Measurements from ENCODE around the gene WDR38.
"Not testable (repeated sequence)": the region's sequence is repeated elsewhere in the genome, so short reads cannot be mapped to it uniquely, and the experiment has no call there.

WDR38 gene

DNA sequence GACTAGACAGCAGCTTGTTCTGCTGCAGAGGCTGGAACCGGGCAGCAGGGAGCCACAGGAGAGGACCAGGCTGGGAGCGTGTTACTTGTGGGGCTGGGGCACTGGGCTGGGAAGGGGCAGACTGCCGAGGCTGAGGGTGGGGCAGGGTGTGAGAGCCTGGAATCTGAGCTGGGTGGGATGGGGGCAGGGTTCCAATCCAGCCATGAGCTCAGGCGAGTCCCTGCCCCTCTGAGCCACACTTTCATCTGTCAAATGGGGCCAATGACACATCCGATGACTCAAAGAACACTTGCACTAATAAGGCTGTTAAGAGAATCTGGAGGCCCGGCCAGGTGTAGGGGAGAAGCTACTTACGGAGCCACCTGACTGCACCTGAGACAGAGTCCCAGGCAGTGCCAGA lies 18.7 kb upstream of the WDR38 start:
- no peak for DNase-seq (ENCODE audit: low spot score)

DNA sequence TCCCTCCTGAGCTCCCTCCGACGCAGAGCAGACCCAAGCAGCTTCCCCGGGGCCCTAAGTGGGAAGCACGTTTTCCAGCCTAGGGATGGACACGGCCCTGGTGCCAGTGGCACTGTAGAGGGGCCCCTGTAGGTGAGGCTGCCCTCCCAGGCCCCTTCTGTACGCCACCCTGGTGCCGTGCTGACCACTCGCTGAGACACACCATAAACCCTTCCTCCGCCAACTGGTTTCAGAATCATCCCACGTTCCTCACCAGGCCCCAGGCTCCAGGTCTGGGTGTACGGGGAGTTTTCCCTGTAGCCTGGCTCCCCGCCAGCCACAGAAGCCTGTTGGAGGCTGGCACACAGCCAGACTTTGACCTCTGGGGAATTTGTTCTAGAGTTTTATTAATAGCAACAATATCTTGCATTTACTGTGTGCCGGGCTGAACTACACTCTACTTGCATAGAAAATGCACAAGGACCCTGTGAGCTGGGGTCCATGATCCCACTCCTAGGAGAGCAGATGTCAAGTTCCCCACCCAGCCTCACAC lies 18.2 kb upstream of the WDR38 start:
- DNase-seq (ENCODE audit: low spot score), result peak; percentile 67

DNA sequence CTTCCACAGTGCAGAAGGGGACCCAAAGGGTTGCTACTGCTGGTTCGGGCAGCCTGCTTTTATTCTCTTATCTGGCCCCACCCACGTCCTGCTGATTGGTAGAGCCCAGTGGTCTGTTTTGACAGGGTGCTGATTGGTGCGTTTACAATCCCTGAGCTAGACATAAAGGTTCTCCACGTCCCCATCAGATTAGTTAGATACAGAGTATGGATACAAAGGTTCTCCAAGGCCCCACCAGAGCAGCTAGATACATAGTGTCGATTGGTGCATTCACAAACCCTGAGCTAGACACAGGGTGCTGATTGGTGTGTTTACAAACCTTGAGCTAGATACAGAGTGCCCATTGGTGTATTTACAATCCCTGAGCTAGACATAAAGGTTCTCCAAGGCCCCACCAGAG lies 15.1 kb upstream of the WDR38 start:
- not testable (repeated sequence) for DNase-seq (ENCODE audit: low spot score)

DNA sequence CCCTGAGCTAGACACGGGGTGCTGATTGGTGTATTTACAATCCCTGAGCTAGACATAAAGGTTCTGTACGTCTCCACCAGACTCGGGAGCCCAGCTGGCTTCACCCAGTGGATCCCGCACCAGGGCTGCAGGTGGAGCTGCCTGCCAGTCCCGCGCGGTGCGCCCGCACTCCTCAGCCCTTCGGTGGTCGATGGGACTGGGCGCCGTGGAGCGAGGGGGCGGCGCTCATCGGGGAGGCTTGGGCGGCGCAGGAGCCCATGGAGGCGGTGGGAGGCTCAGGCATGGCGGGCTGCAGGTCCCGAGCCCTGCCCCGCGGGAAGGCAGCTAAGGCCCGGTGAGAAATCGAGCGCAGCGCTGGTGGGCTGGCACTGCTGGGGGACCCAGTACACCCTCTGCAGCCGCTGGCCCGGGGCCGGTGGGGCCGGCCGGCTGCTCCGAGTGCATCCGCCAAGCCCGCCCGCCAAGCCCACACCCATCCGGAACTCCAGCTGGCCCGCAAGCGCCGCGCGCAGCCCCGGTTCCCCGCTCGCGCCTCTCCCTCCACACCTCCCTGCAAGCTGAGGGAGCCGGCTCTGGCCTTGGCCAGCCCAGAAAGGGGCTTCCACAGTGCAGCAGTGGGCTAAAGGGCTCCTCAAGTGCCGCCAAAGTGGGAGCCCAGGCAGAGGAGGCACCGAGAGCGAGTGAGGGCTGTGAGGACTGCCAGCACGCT lies 14.5 kb upstream of the WDR38 start:
- DNase-seq (ENCODE audit: low spot score), result not testable (repeated sequence)

DNA sequence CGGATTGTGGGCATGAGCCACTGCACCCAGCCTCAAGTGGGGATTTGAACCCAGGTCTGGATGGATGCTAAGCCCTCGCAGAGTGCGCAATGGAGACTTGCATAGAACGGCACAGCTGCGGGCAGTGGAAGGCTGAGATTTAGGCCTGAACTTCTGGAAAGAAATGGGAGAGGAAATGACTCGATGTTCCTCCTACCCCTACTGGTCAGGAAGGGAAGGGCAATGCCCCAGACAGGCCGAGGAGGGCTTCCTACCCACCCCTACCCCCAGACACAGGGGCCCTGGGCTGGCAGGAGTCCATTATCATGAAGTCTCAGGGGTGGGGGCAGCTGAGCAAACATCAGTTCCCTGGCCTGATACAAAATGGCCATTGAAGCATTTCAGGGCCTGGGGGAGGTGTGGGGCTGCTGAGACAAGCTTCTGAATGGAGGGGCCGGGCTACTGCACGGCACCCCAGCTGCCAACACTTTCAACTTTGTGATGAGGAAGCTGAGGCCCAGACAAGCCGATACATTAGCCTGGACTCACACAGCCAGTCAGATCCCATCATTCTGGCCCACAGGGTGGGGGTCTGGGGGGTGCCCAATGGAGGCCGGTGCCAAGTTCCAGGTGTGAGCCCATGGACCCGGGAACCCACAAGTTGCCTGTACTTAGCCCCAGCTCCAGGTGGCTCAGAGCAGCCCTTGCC lies 13.5 kb upstream of the WDR38 start:
- DNase-seq (ENCODE audit: low spot score), result no peak

DNA sequence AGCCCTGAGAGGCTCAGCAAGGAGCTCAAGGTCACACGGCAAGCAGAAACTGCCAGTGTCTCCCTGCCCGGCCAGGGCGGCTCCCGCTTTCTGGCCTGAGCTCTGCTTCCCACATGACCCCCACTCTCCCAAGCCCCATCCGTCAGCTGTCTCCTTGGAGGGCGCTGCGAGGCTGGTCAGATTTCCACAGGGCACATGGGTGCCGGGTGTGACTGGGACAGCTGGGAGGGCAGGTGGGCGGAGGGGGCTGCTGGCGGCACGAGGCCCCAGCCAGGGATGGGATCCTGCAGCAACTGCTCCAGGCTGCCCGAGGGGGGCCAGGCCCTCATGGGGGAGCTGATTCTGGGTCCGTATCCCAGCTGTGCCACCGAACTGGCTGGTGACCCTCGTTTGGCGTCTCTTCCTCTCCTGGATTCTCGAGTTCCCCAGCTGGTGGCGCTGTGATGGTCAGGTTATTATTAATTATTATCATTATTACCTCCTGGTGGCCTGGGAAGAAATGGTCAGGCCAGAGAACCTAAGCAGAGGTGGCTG lies 12.9 kb upstream of the WDR38 start:
- no peak for DNase-seq (ENCODE audit: low spot score)

DNA sequence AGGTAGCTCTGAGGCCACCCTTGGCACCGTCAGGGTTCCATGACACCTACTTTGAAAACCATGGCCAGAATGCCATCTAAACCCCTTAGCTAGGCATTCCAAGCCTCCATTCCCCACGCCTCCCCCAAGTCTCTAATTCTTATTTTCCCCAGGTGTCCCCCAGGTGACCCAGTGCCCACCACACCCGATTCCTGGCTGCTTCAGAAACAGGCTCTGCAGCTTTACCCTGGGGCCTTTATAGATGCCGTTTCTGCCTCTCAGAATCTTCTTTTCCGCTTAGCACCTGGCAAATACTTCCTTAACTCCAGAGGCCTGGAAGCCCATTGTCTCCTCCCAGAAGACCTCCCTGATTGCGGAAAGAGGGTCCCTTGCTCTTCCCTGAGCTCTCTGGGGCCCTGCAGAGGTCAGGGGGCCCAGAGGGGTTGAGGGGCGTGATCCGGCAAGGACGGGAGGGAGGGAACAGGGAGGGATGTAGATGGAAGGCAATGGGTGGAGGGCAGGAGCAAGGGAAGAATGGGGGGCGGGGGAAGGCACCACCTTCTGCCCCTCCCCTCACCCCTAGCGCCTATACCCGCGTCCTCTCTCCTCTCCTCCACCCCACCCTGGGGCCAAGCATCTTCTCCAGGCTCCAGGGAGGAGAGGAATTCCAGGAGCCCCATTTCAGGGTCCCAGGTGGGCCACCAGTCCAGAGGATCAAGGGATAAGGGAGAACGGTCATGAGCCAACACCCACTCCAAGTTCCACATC lies 12.0 kb upstream of the WDR38 start:
- DNase-seq (ENCODE audit: low spot score), result no peak

DNA sequence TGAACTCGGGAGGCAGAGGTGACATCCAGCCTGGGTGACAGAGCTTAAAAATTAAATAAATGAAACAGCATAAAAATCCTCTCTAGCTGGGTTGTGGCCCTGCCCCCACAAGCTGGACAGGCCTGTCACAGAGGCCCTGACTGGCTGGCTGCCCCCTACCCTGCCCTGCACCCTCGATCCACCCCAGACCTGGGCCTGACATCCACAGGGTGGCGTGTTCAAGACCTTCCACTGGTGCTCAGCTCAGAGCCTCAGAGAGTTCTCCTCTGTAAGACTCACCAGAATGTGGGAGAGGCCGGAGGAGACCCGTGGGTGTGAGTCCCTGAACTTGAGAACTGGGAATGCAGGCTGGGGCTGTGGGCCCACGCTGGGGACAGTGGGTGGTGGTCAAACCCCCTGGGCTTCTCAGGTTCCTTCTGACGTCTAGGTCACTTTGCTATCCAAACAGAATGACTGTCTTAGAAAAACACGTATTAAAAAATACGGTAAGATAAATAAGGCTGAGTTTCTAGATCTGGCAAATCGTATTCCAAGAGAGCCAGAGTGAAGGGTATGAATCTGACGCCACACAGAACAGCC lies 9.7 kb upstream of the WDR38 start:
- no peak for DNase-seq (ENCODE audit: low spot score)

DNA sequence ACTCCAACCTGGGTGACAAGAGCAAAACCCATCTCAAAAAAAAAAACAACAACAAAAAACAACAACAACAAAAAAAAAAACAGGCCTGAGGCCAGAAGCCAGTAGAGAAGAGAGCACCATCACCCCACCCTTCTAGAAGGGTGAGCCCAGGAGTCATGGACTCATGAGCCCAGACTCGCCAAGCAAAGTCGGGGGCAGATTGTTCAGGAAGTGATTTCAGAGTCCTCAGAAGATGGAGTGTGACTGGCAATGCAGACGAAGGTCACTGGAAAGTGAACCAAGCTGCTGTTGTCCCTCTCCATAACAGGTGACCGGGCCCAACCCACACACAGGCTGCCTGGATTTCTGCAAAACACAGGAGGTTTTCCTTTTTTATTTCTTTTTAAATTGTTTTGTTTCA lies 9.0 kb upstream of the WDR38 start:
- no peak for DNase-seq (ENCODE audit: low spot score)

DNA sequence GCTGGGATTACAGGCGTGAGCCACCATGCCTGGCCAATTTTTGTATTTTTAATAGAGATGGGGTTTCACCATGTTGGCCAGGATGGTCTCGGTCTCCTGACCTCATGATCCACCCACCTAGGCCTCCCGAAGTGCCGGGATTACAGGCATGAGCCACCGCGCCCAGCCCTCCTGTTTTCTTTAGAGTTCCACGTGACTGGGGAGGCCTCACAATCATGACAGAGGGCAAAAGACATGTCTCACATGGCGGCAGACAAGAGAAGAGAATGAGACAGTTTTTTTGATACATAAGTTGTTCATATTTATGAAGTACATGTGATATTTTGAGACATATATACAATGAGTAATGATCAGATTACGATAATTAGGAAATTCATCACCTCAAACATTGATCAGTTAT lies 6.8 kb upstream of the WDR38 start:
- DNase-seq (ENCODE audit: low spot score), result not testable (repeated sequence)

DNA sequence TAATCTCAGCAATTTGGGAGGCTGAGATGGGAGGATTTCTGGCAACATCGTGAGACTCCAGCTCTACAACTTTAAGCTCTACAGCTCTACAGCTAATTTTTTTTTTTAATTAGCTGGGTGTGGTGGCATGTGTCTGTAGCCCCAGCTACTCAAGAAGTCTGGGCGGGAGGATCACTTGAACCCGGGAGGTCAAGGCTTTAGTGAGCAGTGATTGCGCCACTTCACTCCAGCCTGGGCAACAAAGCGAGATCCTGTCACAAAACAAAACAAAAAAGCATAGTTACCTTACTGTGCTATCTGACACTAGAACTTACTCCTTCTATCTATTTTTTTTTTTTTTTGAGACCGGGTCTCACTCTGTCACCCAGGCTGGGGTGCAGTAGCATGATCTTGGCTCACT lies 6.3 kb upstream of the WDR38 start:
- no peak for DNase-seq (ENCODE audit: low spot score)

DNA sequence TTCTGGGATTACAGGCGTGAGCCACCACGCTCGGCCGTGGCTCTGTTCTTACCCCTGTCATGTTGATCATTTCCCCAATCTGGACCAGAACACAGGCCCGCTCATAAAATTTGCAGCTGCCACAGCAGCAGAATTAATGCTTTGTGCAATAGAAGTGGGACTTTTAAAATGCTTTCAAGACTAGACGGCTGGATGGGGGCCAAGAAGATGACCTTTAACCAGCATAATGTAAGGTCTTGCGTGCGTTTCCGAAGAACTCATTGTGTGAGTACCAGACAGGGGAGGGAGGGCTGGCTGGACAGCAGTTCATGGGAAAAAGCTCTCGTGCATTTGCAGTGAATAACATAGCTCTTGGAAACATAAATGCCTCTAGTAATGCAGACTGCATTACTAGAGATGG lies 3.5 kb upstream of the WDR38 start:
- peak; percentile 89 for DNase-seq (ENCODE audit: low spot score)

DNA sequence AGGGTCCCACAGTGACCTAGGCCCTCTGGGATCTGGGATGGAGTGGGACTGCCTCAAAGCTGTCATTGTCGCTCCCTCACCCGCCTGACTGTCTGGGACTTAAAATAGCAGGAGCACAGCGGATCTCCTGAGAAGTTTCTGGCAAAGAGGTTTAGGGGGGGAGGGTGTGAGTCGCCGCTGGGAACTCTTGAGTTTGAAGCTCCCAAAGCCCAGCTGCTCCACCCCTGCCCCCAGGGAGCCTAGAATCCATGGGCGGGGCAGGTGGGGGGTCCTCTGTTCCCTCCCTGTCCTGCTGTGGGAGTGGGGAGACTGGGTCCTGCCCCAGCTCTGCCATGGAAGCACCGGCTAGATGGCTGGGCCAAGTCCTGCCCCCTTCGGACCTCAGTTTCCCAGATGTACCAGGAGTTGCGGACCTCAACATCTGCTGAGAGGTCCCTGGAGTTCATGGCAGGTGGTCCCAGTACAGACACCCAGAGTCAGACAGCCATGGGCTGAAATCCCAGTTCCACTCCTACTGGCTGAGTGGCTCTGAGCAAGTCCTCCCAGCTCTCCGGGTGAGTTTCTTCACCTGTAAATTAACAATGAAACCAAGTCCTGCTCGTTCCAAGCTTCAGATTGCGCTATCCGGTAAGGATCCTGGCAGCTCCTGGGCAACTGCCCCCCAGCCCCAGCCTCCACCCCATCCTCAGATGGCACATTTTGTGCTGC lies 985 bp upstream of the WDR38 start:
- DNase-seq (ENCODE audit: low spot score), result no peak

DNA sequence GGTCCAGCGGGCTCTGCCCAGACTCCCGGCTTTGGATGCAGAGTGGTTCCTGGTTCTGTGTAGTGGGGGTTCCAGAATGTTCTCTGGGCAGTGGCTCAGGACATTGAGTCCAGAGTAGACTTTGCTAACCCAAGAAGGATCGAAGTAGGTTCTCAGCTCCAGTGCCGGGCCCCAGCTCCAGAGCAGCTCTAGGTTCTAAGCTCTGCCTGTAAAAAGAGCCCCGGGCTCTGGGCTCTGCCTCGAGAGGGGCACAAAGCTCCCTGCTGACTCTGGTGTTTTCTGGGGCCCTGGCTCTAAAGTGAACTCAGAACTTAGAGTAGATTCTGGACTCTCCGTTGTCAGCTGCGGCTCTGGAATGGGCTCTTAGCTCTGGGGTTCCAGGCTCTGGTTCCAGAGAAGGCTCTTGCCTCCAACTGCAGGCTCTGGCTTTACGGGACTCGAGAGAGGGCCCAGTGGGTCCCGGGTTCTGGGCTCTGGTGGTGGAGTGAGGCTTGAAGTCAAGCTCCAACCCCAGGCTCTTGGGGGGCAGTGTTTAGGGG lies 414 bp downstream of the WDR38 start:
- no peak for DNase-seq (ENCODE audit: low spot score)

DNA sequence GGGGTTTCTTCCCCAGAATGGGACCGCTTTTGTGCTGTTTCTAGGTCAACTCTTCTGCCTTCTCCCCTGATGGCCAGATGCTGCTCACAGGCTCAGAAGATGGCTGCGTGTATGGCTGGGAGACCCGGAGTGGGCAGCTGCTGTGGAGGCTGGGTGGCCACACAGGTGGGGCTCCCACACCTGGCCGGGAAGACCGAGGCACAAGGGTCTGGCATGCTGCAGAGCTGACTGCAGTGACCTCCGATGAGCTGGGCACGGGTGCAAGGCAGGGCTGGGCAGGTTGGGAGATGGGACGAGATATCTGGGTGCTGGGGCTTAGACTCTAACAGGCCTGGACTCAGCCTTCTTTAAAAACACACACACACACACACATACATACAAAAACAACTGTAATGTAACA lies 901 bp downstream of the WDR38 start:
- no peak for DNase-seq (ENCODE audit: low spot score)

DNA sequence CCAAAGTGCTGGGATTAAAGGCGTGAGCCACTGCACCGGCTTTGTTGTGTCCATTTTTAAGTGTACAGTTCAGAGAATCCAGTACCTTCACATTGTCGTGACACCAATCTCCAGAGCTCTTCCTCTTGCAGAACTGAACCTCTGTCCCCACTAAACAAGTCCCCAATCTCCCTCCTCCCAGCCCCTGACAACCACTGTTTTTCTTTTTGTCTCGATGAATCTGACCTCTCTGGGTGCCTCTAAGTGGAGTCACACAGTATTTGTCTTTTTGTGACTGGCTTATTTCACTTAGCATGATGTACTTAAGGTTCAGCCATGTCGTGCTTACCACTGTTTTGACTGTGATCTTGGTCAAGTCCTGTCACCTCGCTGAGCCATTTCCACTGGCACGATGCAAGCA lies 1.6 kb downstream of the WDR38 start:
- DNase-seq (ENCODE audit: low spot score), result no peak

DNA sequence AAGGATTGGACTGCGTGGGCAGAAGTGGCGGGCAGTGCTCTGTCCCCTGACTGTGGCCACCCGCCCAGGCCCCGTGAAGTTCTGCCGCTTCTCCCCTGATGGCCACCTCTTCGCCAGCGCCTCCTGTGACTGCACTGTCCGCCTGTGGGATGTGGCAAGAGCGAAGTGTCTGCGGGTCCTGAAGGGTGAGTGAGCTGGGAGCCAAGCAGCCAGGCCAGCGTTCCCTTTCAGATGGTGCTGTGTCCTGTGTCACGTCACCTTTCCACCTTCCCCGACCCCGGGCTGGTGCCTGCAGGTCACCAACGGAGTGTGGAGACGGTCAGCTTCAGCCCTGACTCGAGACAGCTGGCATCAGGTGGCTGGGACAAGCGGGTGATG lies 2.3 kb downstream of the WDR38 start:
- DNase-seq (ENCODE audit: low spot score), result no peak

DNA sequence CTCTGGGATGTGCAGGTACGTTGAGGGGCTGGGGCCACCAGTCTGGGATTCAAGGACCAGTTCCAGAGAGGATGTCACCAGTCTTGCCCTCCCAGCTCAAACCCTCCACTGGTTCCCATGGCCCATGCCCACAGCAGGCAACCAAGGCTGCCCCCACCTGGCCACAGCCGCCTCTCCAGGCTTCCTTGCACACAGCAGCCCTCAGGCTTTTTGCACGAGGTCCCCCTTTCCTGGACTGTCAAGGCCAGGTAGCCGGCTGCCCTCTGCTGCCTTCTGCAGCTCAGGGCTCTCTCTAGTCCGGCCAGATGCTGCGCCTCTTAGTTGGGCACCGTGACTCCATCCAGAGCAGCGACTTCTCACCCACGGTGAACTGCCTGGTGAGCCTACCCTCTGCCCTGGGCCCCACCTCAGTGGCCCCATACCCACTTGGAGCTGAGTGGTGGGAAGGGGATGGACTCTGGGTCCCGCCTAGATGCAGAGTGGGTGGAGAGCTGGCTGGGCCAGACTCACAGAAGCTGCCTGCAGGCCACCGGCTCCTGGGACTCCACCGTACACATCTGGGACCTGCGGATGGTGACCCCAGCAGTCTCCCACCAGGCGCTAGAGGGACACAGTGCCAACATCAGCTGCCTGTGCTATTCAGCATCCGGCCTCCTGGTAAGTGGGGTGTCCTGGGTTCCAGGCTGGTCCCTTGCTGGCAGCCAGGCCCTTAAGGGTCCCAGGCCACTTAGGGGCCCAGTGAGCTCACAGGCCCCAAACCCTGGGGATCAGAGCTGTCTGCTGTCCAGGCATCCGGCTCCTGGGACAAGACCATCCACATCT lies 2.9 kb downstream of the WDR38 start:
- DNase-seq (ENCODE audit: low spot score), result no peak

DNA sequence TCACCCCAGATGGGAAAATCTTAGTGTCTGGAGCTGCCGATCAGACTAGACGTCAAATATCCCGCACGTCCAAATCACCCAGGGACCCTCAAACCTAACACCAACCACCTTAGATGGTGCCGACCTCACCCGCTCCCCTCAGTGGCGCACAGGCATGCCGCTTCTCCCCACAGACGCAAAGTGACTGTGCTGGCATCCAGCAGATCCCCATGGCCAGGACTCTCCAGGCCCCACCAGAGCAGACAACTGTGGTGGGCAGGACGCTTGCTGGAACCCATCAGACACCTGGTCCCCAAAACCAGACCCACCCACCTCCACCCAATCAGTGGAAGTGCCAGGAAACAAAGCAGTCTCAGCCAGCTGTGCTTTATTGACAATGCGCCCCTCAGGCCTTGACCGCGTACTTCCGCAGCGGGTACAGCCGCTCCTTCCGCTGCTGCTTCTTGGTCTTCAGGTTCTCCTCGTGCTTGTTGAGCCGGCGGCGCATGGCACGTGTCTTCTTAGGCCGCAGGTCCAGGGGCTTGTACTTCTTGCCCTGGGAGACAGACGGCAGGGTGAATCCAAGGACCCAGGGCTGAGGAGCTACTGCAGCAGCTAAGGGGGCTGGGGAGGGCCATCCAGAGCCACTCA lies 4.4 kb downstream of the WDR38 start:
- DNase-seq (ENCODE audit: low spot score), result no peak

All from hepatic stellate cell (primary cell).